ENCODE results near the gene GP1BA.
"Not testable (repeated sequence)": the region's sequence is repeated elsewhere in the genome, so short reads cannot be mapped to it uniquely, and the experiment has no call there.

The GP1BA gene

GRCh38 chr17:4901648-4902344 is 30.3 kb upstream of the GP1BA start:
- TF ChIP-seq CTCF (conservative IDR thresholded peaks at IDR 0.05; ENCODE audit: low read depth, low read length), result no peak
- no peak overlapping the region for H3K4me3 ChIP-seq (ENCODE audit: low read depth, low read length)
- no peak for DNase-seq (ENCODE audit: low read depth)

GRCh38 chr17:4902540-4902939 is 29.5 kb upstream of the GP1BA start:
- DNase-seq (ENCODE audit: low read depth), result no peak
- TF ChIP-seq CTCF (conservative IDR thresholded peaks at IDR 0.05; ENCODE audit: low read depth, low read length), result no peak
- no peak overlapping the region for H3K4me3 ChIP-seq (ENCODE audit: low read depth, low read length)

- DNase-seq (ENCODE audit: low read depth), result peak; percentile 90
- no peak within 1 kb of the TSS for H3K4me3 ChIP-seq (ENCODE audit: low read depth, low read length)
- TF ChIP-seq CTCF (conservative IDR thresholded peaks at IDR 0.05; ENCODE audit: low read depth, low read length), result peak; percentile 81
Measured at GRCh38 chr17:4903051-4903818, 28.8 kb upstream of the GP1BA start, which contains the start of gene CHRNE. TSS of gene CHRNE (minus strand) at chr17:4903098. CDS start at chr17:4903063, 35 bp downstream.

GRCh38 chr17:4906642-4907041 is 25.4 kb upstream of the GP1BA start:
- not testable (repeated sequence) for H3K4me3 ChIP-seq (ENCODE audit: low read depth, low read length)

GRCh38 chr17:4908301-4908700 is 23.8 kb upstream of the GP1BA start:
- TF ChIP-seq CTCF (conservative IDR thresholded peaks at IDR 0.05; ENCODE audit: low read depth, low read length), result no peak
- DNase-seq (ENCODE audit: low read depth), result peak; percentile 31
- H3K4me3 ChIP-seq (ENCODE audit: low read depth, low read length), result no peak overlapping the region

More at GRCh38 chr17:4906642-4907041, 25.4 kb upstream of the GP1BA start:
- not testable (repeated sequence) for DNase-seq (ENCODE audit: low read depth)

GRCh38 chr17:4908711-4909496 is 23.2 kb upstream of the GP1BA start:
- H3K4me3 ChIP-seq (ENCODE audit: low read depth, low read length), result no peak overlapping the region
- DNase-seq (ENCODE audit: low read depth), result peak; percentile 98
- peak; percentile 86 for TF ChIP-seq CTCF (conservative IDR thresholded peaks at IDR 0.05; ENCODE audit: low read depth, low read length)

GRCh38 chr17:4913994-4914393 is 18.1 kb upstream of the GP1BA start:
- no peak for TF ChIP-seq CTCF (conservative IDR thresholded peaks at IDR 0.05; ENCODE audit: low read depth, low read length)
- DNase-seq (ENCODE audit: low read depth), result peak; percentile 27
- H3K4me3 ChIP-seq (ENCODE audit: low read depth, low read length), result no peak overlapping the region

- DNase-seq (ENCODE audit: low read depth); H3K4me3 ChIP-seq (ENCODE audit: low read depth, low read length): not testable (repeated sequence)
Measured at GRCh38 chr17:4914551-4914950, 17.5 kb upstream of the GP1BA start.
